RKO (cell line): ENCODE results near the gene TEX38.
"Not testable (repeated sequence)": the region's sequence is repeated elsewhere in the genome, so short reads cannot be mapped to it uniquely, and the experiment has no call there.

Experiments used
- DNase-seq: peaks from one replicate; pipeline ENCODE4 v3.0.0-alpha.2; 2016; ENCODE audit warnings: low spot score

The TEX38 gene

DNA sequence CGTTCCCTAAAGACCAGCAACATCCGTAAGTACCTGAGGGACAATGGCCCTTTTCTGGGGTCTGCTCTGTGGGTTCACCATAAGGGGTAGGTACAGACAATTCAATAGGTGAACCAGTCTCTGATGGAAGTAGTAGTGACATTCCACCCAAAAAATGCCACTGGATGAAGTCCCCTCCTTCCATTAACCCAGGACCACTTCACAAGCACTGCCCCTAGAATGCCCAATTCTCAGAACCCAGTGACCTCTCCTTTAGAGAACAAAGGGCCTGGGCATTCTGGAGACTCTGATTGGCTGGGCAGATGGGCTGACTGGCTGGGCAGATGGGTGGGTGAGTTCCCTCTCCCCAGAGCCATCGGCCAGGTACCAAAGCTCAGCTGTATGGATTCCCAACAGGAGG is at the start of gene TEX38:
TSS of gene TEX38 (plus strand) at position 301 of the 400 bp plus-strand sequence. CDS start at position 382, 81 bp downstream.
- DNase-seq = no peak

GRCh38 chr1:46621930-46622329 is 49.7 kb upstream of the TEX38 start:
- DNase-seq = no peak

DNA sequence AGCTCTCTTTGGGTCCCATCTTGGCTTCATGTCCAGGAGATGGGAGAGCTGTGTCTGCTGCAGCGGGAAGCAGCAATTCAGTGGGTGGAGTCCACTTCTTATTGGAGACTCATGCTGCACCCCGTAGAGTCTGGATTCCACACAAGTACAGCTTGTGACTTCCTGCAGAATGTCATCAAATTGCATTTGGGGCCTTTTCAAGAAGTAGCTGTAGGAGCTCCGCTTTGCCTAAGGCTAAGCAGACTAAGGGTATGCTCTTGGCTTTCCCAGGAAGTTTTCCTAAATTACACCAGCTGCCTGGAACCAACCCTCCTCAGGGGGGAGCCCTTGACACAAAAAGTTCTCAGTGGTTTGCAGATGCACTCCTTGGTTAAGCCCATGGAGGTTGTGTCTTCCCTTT is 49.3 kb upstream of the TEX38 start:
- DNase-seq = peak; percentile 34

DNA sequence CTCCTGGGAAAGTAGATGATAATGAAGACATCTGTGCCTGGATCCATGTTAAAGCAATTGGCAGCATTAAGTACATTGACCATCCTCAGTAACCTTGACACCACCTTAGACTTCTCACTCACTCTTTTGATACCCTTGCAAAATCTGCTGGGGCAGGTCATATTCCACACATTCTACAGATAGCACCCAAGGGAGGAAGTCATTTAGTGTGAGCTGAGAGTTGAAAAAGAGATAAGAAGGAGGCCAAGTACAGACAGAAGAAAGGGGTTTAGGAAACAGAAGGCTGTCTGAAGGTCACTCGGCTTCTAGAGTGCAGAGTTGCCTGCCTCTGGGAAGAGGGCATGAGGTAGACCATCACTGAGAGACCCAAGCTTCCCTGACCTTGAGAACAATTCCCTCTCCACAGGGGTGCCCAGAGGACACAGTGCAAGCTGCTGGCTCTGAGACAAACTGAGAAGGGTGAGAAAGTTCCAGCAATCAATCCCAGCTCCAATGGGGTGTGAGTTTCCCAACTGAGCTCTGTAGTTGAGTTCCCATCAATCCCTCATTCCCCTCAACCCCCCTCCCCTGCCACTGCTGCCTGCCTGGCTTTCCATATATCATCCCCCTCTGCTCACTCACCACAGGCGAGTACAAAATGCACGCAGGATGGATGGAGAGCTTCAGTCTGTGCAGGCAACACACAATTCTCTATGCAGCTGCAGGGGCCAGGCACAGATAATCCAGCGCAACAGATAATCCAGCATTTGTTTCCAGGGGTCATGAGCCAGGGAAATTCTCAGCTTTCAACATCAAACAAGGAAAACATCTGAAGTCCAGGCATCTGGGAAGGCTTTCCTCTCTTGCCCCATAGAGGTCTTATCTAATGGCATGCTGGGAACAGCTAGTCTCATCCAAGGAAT is 47.7 kb upstream of the TEX38 start:
- DNase-seq = no peak

DNA sequence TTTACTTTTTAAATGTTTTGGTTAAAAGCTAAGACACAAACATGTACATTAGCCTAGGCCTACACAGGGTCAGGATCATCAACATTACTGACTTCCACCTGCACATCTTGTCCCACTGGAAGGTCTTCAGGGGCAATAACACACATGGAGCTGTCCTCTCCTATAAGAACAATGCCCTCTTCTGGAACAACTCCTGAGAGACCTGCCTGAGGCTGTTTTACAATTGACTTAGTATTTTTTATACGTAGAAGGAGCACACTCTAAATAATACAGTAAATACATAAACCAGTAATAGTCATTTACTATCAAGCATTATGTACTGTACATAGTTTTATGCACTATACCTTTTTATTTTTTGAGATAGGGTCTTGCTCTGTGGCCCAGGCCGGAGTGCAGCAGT is 40.9 kb upstream of the TEX38 start:
- DNase-seq = no peak

GRCh38 chr1:46635205-46635604 is 36.4 kb upstream of the TEX38 start:
- DNase-seq = no peak

DNA sequence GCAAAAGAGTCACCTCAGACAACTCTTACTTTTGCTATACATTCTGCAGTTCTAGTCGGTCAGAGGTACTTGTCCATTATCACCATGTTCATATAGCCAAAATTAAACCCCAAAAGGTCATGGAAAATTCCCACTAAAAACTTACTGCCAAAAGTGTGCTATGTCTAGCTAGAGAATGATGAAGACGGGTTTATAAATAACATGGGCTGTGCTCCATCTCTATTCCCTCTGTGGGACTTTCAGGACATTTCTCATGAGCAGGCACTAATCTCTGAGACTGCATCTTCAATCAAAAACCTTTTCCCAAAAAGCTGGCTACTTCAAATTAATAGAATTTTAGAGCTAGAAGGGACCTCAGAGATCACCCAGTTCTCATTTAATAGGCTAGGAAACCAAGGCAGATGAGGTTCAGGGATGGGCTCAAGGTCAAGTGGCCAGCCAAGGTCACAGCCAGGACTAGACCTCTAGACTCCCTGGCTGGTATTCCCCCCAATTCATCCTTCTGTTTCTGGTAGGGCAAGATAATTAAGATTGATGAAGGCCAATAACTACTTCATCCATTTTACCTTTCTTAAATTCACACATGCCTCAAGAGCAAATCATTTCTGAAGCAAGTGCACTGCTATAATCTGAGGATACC is 34.1 kb upstream of the TEX38 start:
- DNase-seq = no peak

- DNase-seq = no peak
These were observed 32.7 kb upstream of the TEX38 start for GRCh38 chr1:46638921-46639320.

GRCh38 chr1:46639547-46639946 is 32.1 kb upstream of the TEX38 start:
- DNase-seq = no peak

DNA sequence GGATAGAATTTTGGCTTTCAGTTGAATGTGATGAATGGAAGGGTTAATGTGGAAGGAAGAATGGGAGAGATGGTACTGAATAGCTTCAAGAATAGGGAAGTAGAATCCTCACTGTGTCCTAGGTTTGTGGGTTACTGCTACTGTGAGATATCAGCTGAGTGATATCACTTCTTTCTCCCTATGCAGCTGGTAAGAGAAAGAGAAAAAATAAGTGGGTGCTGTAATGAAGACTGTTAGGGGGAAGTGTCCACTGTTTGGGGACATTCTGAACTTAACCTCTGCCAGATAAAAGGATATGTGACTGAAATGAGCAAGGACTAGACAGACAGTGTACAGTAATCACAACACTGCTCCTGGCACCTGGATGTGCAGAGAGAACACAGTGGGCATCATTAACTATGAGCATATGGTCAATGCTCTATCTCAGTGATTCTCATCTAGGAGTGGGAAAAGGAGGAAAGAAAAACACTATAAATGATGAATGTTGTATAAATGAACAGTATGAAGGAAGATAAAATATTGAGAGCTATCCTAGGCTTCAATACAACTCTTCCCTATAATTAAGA is 29.5 kb upstream of the TEX38 start:
- DNase-seq = no peak

DNA sequence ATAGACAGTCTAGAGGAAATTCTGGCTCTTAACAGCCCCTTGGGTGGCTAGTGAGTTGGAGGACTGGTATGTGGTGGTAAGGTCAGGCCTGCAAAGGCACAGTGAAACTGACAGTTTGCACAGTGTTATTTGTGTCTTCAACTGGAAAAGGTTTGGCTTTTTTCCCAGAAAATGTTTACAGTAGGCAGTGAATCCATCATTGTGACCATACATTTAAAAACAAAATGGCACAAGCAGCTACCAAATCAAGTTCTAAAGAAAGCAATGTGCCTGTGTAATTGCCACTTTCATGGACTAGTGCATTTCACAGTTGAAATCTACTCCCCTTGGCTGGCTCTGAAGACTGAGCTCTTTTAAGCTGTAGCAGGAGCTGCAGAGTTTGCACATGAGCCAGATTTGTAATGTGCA is 28.3 kb upstream of the TEX38 start:
- DNase-seq = no peak

DNA sequence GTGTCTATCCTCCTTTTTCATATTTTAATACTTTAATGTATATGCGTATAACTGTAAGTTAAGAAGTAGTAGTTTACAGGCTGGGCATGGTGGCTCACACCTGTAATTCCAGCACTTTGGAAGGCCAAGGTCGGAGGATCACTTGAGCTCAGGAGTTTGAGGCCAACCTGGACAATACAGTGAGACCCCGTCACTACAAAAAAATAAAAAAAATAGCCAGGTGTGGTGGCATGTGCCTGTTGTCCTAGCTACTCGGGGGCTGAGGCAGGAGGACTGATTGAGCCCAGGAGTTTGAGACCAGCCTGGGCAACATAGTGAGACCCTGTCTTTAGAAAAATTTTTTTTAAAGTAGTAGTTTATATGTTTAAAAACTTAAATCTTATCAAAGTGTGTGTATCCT is 25.8 kb upstream of the TEX38 start:
- no peak for DNase-seq

DNA sequence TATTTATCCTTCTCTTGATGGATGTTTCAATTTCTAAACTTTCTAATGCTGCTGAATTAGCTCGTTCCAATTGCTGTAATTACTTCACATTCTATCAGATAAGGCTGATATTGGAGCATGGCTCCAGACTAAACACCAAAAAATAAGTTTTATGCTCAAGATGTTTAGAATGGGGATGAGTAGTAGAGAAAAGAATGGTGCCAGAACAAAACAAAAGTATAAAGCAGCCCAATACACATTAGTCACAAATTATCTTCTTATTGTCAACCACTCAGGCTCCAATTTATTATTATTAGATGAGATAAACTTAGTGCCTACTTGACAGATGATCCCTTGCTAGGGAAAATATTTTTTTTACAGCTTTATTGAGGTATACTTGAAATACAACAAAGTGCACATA is 25.3 kb upstream of the TEX38 start:
- no peak for DNase-seq

- no peak for DNase-seq
These were observed 24.8 kb upstream of the TEX38 start for GRCh38 chr1:46646844-46647243.

- DNase-seq = no peak
These were observed 24.0 kb upstream of the TEX38 start for GRCh38 chr1:46647611-46648010.

- no peak for DNase-seq
These were observed 21.9 kb upstream of the TEX38 start for GRCh38 chr1:46649764-46650163.

- no peak for DNase-seq
These were observed 21.2 kb upstream of the TEX38 start for GRCh38 chr1:46650491-46650890.

DNA sequence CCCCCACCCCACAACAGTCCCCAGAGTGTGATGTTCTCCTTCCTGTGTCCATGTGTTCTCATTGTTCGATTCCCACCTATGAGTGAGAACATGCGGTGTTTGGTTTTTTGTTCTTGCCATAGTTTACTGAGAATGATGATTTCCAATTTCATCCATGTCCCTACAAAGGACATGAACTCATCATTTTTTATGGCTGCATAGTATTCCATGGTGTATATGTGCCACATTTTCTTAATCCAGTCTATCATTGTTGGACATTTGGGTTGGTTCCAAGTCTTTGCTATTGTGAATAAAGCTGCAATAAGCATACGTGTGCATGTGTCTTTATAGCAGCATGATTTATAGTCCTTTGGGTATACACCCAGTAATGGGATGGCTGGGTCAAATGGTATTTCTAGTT is 20.5 kb upstream of the TEX38 start:
- not testable (repeated sequence) for DNase-seq

DNA sequence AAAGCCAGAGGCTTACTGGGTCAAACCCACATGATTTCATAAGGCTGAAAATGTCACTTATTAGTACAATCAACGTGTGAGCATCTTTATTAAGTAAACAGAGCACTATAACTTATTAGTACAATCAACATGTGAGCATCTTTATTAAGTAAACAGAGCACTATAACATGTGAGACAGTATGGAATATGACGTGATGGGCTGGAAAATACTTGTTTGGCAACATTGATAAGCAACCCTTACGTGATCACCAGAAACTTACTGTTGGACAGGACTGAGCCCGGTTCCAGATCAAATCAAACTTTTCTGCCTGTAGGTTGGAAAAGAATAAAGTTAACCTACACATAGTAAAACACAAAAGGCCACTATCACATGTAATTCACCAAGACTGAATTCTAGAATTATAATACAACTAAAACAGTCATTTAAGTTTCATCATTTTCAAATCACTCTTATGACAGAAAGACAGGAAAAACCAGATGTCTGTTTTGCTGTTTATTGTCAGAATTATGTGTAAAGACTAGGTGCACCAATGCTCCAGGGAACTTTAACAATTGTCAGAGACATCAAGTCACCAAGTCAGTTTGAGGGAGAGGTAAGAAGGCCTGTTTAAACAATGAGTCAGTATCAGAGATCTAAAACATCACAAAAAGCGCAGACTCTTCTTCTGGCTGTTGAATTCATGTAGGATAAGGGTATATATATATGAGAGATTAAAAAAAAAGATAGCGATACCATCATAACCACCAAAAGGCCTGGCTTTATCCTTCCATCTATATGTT is 19.1 kb upstream of the TEX38 start:
- no peak for DNase-seq

GRCh38 chr1:46653405-46653958 is 18.2 kb upstream of the TEX38 start:
- DNase-seq = peak; percentile 11

GRCh38 chr1:46654012-46654411 is 17.6 kb upstream of the TEX38 start:
- DNase-seq = no peak

- DNase-seq = not testable (repeated sequence)
These were observed 17.0 kb upstream of the TEX38 start for GRCh38 chr1:46654698-46655097.
